HG03575 (cell line): ENCODE results near the gene GLS2.
"Not testable (repeated sequence)": the region's sequence is repeated elsewhere in the genome, so short reads cannot be mapped to it uniquely, and the experiment has no call there.

Source experiments
- ATAC-seq: cut with Tn5 transposase; IDR thresholded peaks from one replicate; pipeline ENCODE4 v1.9.1; 2021; ENCODE audit not compliant: unreplicated experiment, insufficient number of reproducible peaks, low FRiP score; ENCODE audit errors: extremely low read depth

GLS2 gene

GRCh38 chr12:56451147-56451546, 36.8 kb downstream of the GLS2 start:
- ATAC-seq = no peak

GRCh38 chr12:56450241-56450640, 37.7 kb downstream of the GLS2 start:
- no peak for ATAC-seq

GRCh38 chr12:56449622-56449984, 38.4 kb downstream of the GLS2 start:
- no peak for ATAC-seq

- ATAC-seq = no peak
These were observed 38.9 kb downstream of the GLS2 start, which contains the start of gene TIMELESS for GRCh38 chr12:56448860-56449621. TSS of gene TIMELESS (minus strand) at chr12:56449426. CDS start at chr12:56434170, 15,256 bp downstream.

GRCh38 chr12:56443208-56443607, 44.8 kb downstream of the GLS2 start:
- not testable (repeated sequence) for ATAC-seq

GRCh38 chr12:56437430-56438176, 50.4 kb downstream of the GLS2 start:
- no peak for ATAC-seq

GRCh38 chr12:56434828-56435227, 53.1 kb downstream of the GLS2 start:
- no peak for ATAC-seq

GRCh38 chr12:56431850-56432249, 56.1 kb downstream of the GLS2 start:
- no peak for ATAC-seq

GRCh38 chr12:56431288-56431687, 56.7 kb downstream of the GLS2 start:
- ATAC-seq = no peak

GRCh38 chr12:56425940-56426438, 62.0 kb downstream of the GLS2 start:
- ATAC-seq = no peak

GRCh38 chr12:56425193-56425592, 62.8 kb downstream of the GLS2 start:
- ATAC-seq = no peak
